Epidermal melanocyte (primary cell): ENCODE results near the gene TYRP1.

Experiments used
- DNase-seq: peaks from one replicate; pipeline ENCODE4 v3.0.0; 2011; ENCODE audit warnings: low spot score; ENCODE audit not compliant: insufficient read length

The TYRP1 gene

DNA sequence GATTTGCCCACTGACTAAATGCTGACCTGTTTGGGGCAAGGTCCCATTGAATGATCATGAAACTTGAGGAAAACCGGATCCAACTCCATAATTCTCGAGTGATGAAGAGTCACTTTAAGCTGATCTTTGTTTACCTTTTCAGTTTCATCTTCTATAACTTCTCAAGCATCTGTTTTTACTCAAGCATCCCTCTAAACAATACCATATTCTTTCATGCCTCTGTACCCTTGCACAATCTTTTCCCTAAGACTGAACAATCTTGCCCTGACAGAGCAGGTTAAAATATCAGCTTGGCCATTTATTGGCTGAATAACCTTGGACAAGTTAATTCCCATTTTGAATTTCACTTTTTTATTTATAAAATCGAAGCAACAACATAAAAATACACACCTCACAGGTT is 39.8 kb downstream of the TYRP1 start:
- DNase-seq = no peak

DNA sequence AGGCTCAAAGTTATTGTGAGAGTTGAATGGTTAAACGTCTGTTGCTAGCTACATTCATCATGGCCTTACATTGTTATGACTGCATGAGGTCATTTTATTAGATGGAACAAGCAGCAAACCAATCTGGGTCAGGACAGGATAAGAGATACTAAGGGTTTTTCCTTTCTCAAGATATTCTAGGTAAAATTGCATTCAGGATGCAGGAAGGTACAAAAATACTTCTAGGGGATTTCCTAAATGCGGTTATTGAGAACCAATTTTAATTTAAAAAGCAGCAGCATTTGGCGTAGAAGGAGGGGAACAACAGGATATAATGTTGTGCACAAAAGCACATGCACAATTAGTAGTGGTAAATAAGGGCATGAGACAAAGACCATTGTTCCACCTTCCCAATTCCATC is 42.5 kb downstream of the TYRP1 start:
- no peak for DNase-seq

DNA sequence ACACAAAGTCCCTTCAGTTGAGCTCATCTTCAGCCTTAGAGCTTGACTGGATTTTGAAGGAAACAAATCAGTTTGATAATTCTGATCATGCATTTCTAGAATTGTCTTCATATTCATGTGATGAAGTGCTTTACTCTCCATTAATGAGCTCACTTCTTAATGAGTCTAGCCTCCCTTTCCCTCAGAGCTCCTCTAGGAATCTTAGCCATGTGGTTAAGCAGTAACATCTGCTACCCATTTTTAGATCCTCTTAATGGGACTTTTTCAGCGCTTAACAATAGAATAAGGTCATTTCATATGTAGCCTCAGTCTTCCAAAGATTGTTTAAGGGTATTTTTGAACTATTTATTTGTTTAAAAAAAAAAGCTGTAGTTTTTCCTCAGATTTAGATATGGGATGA is 44.7 kb downstream of the TYRP1 start:
- no peak for DNase-seq

DNA sequence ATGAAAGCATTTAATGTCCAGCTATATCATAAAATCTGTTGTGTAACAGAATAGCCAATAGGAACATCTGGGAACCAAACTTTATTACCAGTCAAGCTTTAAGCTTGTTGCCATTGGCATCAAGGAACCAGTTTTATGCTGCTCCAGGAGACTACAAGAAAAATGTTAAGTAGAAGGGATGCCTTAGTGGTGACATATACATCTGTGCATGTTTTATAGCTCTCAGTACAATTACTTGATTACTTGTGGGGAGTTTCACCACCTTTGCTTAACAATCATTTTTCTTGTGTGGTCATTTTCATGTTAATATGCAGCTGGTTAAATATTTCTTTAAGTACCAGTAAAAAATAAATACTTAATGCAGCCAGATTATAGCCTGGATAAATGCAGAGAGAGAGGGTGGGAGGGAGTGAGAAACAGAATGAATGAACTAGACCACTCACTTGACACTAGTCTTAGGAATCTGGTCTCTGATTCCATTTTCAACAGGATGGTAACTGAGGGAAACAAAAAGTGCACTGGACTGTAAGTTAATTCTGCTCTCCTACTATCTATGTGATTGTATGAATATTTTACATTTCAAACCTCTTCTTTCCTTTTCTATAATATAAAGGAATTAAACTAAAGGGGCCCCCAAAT is 45.9 kb downstream of the TYRP1 start:
- no peak for DNase-seq

DNA sequence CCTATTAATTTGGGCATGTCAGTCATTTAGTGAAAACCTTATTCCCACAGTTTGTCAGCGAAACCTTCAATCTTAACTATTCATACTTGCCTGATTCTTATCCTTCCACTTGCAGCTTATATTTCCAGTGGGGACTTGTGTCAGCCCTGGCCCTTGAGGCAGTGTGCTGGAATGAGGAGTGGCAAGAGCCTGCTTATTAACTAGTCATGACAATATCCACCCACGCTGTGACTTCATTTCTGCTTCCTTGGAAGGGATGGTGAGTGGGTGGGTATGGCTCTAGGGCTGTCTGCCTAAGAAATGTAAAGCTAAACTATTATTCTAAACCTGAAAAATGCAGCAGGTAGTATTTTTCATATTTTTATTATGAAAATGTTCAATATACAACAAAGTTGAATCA is 47.7 kb downstream of the TYRP1 start:
- DNase-seq = no peak

DNA sequence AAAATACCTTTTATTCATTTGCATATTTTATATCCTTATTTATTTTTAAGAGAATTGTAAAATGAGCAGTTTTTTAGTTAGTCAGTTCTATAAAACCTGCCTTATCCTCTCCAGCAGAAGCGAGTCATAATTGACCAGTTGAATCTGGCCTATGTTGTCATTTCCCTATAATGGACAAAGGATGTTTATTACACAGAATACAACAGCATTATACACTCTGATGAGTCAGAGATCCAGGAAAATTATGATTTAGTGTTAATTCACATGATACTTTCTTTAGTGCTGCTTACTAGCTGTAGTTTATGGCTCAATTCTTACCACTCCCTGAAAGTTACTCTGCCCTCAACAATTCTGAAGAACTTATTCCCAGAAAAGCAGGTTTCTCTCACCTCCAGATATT is 54.8 kb downstream of the TYRP1 start:
- no peak for DNase-seq

DNA sequence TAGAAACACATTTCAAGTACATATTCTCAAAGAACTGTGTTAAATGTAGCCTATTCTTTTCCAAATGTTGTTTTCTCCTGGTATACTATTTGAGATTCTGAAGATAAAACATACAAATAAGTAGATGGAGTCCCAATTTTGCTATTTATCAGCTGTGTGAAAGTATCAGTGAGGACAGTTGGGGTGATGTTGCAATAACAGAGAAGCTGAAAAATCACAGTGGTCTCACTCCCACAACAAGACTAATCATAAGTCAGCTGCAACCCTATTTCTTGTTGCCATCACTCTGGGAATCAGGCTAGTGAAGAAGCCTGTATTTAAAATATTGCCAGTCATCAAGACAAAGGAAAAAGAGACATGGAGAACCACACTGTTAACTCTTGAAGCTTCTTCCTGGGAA is 55.8 kb downstream of the TYRP1 start:
- DNase-seq = no peak

DNA sequence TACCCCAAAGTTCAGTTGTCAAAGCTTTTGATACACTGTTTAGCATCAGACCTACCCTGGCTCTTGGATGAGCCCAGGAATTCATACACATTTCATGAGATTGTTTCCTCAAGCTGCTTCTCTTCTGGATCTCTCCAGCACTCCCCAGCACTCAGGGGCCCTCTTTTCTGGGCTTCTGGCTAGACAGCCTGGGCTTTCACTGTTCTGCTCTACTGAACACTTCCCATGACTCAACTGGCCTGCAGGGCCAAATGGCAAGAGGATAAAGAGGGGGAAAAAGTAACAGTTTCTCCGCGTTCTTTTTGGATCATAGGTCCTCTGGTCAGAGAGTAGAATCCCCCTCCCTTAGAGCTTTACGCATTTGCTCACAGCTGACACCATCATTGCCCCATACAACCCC is 60.7 kb downstream of the TYRP1 start:
- no peak for DNase-seq

DNA sequence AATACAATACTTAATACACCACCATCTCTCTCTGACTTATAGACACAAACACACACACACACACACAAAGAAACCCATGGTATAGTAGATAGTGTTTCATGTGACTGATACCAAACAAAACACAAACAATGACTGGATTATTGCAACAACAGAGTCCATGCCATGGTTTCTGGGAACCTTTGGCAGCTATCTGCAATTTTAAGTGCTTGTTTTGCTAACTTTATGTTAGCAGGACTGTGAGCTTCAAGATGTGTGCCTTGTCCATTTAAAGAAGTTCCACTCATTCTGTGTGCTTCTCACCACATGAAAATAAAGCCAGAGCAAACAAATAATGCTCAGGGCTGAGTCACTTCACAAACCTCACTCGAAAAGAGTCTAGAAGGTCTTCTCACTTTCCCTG is 66.6 kb downstream of the TYRP1 start:
- no peak for DNase-seq
